Esophagus squamous epithelium (tissue), 5 donors: ENCODE measurements around the gene OR3A3. TPM values are rescaled to one million over a fixed set of nuclear protein-coding genes. Genes with fewer than 3 reads are reported as not detected.
"Not testable (repeated sequence)": the region's sequence is repeated elsewhere in the genome, so short reads cannot be mapped to it uniquely, and the experiment has no call there.

ENCODE experiments used
- DNase-seq: peaks from one replicate; lab custom pipeline; 2025; lab: John Stamatoyannopoulos, UW
- H3K27ac ChIP-seq, 4 donors: fragments of 200-600 bp; sonication (generic); one replicate each; pipeline ENCODE4 v1.5.1; 2016 to 2019; ENCODE audit warnings: mild to moderate bottlenecking in 1 of 4
- H3K27me3 ChIP-seq, 4 donors: fragments of 200-600 bp; sonication (generic); 1 replicate in 3 of 4; 2 replicates in 1 of 4; pipeline versions ENCODE4 v1.5.1 to v1.6.0; 2017 to 2021; ENCODE audit warnings: antibody characterized with exemption in 1 of 4
- H3K36me3 ChIP-seq, 3 donors: fragments of 200-600 bp; sonication (generic); one replicate each; pipeline ENCODE4 v1.5.1; 2016 to 2019
- H3K4me1 ChIP-seq, 3 donors: fragments of 200-600 bp; sonication (generic); one replicate each; pipeline ENCODE4 v1.5.1; 2017 to 2019
- H3K4me3 ChIP-seq, 4 donors: fragments of 200-600 bp; sonication (generic); 1 replicate in 3 of 4; 2 replicates in 1 of 4; pipeline ENCODE4 v1.5.1; 2016 to 2019; ENCODE audit warnings: mild to moderate bottlenecking in 2 of 4, moderate library complexity in 1 of 4
- H3K9me3 ChIP-seq, 3 donors: fragments of 200-600 bp; sonication (generic); one replicate each; pipeline ENCODE4 v1.5.1; 2016 to 2019
- CTCF ChIP-seq, 6 experiments: fragments of 450-650 bp in 4 of 6; fragments of 200-600 bp in 2 of 6; sonication (generic) in 2 of 6; IDR thresholded peaks; one replicate each; pipeline ENCODE4 v1.5.1; 2016 to 2019; ENCODE audit warnings: antibody characterized with exemption in 6 of 6, mild to moderate bottlenecking in 4 of 6, moderate library complexity in 4 of 6
- POLR2A ChIP-seq, 4 donors: fragments of 450-650 bp; IDR thresholded peaks; one replicate each; pipeline ENCODE4 v1.6.1; 2017; ENCODE audit warnings: antibody characterized with exemption in 4 of 4, mild to moderate bottlenecking in 4 of 4, moderate library complexity in 3 of 4
- WGBS, 2 donors: methylation state at CpG; one replicate each; pipeline ENCODE4 v1.1.5; 2018; 5-methylcytosine and 5-hydroxymethylcytosine counted together
- intact Hi-C: fragments of 100-400 bp; cut with DNase I; formaldehyde crosslinking; loops from one replicate; pipeline ENCODE4 v1.15.0; 2022
- total RNA-seq, 4 donors: library from RNA; depleted of rRNA; stranded (reverse); fragments of >200 nt; gene quantifications; one replicate each; pipeline ENCODE4 v1.1.0, GENCODE V29; 2016
- donor health status: DM: yes; HTN: yes; CAD: no.

Gene OR3A3
- total RNA-seq, 4 donors from 2014 or later: not detected

- H3K9me3 ChIP-seq: no peaks in the 10 kb centered on the region
- no peaks in the 10 kb centered on the region for H3K36me3 ChIP-seq
- no peak for DNase-seq
- no peak overlapping the region for H3K4me3 ChIP-seq
- H3K27me3 ChIP-seq: peaks cover 0 to 6% (median 0%) of the 10 kb centered on the region in 4 donors
- H3K27ac ChIP-seq: no peak overlapping the region
- WGBS, 2 donors: 66 to 79% methylated on average over 5 of the region's 5 CpGs
- intact Hi-C loops: no loop called here
- H3K4me1 ChIP-seq: no peaks in the 10 kb centered on the region
- no peak for TF ChIP-seq POLR2A (IDR thresholded peaks at IDR 0.05)
- no peak for TF ChIP-seq CTCF (IDR thresholded peaks at IDR 0.05)
Observed at GRCh38 chr17:3415610-3416009, 4.4 kb downstream of the OR3A3 start.

- intact Hi-C loops: no loop called here
- DNase-seq: no peak
- Histone ChIP-seq H3K4me1 (no peaks in the 10 kb centered on the region), H3K4me3 (no peak overlapping the region), H3K36me3 (no peaks in the 10 kb centered on the region), H3K27me3 (peaks cover 0 to 5% (median 0%) of the 10 kb centered on the region in 4 donors), H3K9me3 (no peaks in the 10 kb centered on the region), H3K27ac (no peak overlapping the region)
- TF ChIP-seq POLR2A (IDR thresholded peaks at IDR 0.05): no peak
- TF ChIP-seq CTCF (IDR thresholded peaks at IDR 0.05): no peak
- WGBS, 2 donors: 40 to 61% methylated on average over 2 of the region's 2 CpGs
Observed at GRCh38 chr17:3418222-3418621, 7.1 kb downstream of the OR3A3 start.

- H3K36me3 ChIP-seq, intact Hi-C loops, DNase-seq, H3K4me3 ChIP-seq, H3K27ac ChIP-seq, H3K9me3 ChIP-seq, H3K4me1 ChIP-seq, H3K27me3 ChIP-seq: not testable (repeated sequence)
- 28 to 36% methylated on average over 7 of the region's 7 CpGs for WGBS, 2 donors
Observed at GRCh38 chr17:3433215-3433614, 22.0 kb downstream of the OR3A3 start.

GRCh38 chr17:3433741-3434140 lies 22.6 kb downstream of the OR3A3 start, which contains the start of gene OR1E2:
Gene OR1E2, minus strand, starts transcription at chr17:3433841. Its CDS starts 0 bp downstream, at chr17:3433841.
- TF ChIP-seq POLR2A (IDR thresholded peaks at IDR 0.05) (no peak), CTCF (IDR thresholded peaks at IDR 0.05) (no peak)
- DNase-seq: no peak
- Histone ChIP-seq H3K4me3 (no peak within 1 kb of the TSS), H3K9me3 (no peaks in the 10 kb centered on the region), H3K27ac (no peak within 1 kb of the TSS), H3K36me3 (no peaks in the 10 kb centered on the region), H3K4me1 (no peaks in the 10 kb centered on the region), H3K27me3 (peaks cover 0 to 6% (median 0%) of the 10 kb centered on the region in 4 donors)
- intact Hi-C loops: no loop called here
- 57 to 67% methylated on average over 3 of the region's 3 CpGs for WGBS, 2 donors

GRCh38 chr17:3438368-3438767 lies 27.2 kb downstream of the OR3A3 start:
- H3K4me3 ChIP-seq: no peak overlapping the region
- no peak for DNase-seq
- intact Hi-C loops: no loop called here
- 55 to 58% methylated on average over 1 of the region's 1 CpG for WGBS, 2 donors
- no peaks in the 10 kb centered on the region for H3K9me3 ChIP-seq
- H3K27me3 ChIP-seq: peaks cover 0 to 7% (median 0%) of the 10 kb centered on the region in 4 donors
- TF ChIP-seq CTCF (IDR thresholded peaks at IDR 0.05) (no peak), POLR2A (IDR thresholded peaks at IDR 0.05) (no peak)
- H3K36me3 ChIP-seq: no peaks in the 10 kb centered on the region
- H3K27ac ChIP-seq: no peak overlapping the region
- H3K4me1 ChIP-seq: no peaks in the 10 kb centered on the region

- intact Hi-C loops: no loop called here
- Histone ChIP-seq H3K4me3 (no peak overlapping the region), H3K36me3 (no peaks in the 10 kb centered on the region), H3K27ac (no peak overlapping the region), H3K9me3 (no peaks in the 10 kb centered on the region), H3K27me3 (peaks cover 0 to 9% (median 0%) of the 10 kb centered on the region in 4 donors), H3K4me1 (no peaks in the 10 kb centered on the region)
- TF ChIP-seq POLR2A (IDR thresholded peaks at IDR 0.05) (no peak), CTCF (IDR thresholded peaks at IDR 0.05) (no peak)
- 49 to 55% methylated on average over 2 of the region's 2 CpGs for WGBS, 2 donors
- DNase-seq: no peak
Observed at GRCh38 chr17:3440451-3440850, 29.3 kb downstream of the OR3A3 start.
